Esophagus squamous epithelium (tissue), 4 donors: Measurements from ENCODE around the gene SH3RF1.

Experiments
- CTCF ChIP-seq, 6 experiments: fragments of 450-650 bp in 4 of 6; fragments of 200-600 bp in 2 of 6; sonication (generic) in 2 of 6; IDR thresholded peaks; one replicate each; pipeline ENCODE4 v1.5.1; 2016 to 2019; ENCODE audit warnings: antibody characterized with exemption in 6 of 6, mild to moderate bottlenecking in 4 of 6, moderate library complexity in 4 of 6
- POLR2A ChIP-seq, 4 donors: fragments of 450-650 bp; IDR thresholded peaks; one replicate each; pipeline ENCODE4 v1.6.1; 2017; ENCODE audit warnings: antibody characterized with exemption in 4 of 4, mild to moderate bottlenecking in 4 of 4, moderate library complexity in 3 of 4

- TF ChIP-seq POLR2A (IDR thresholded peaks at IDR 0.05), result no peak
- no peak for TF ChIP-seq CTCF (IDR thresholded peaks at IDR 0.05)
These were observed 150.1 kb downstream of the SH3RF1 start for GRCh38 chr4:169120624-169121023.
